Calu3 (cell line): ENCODE data around the gene USP13. TPM values are rescaled to one million over a fixed set of nuclear protein-coding genes. Genes with fewer than 3 reads are reported as not detected.

ENCODE experiments used
- BruUV-seq: library from RNA; stranded (reverse); fragments of 400-500 nt; replicated peaks from 2 replicates; lab custom pipeline; 2021; lab: Mats Ljungman, UMichigan
- CTCF ChIA-PET: fragments of 300-600 bp; sonication (Branson Sonifier 250); formaldehyde crosslinking; loops from one replicate; lab custom pipeline; 2022; ENCODE audit warnings: antibody characterized with exemption; lab: Charles Lee
- DNase-seq: peaks from one replicate; pipeline ENCODE4 v3.0.0; 2022
- H3K27ac Mint-ChIP-seq: one replicate; pipeline ENCODE4 v1.8.0; 2022; ENCODE audit warnings: mixed read lengths; ENCODE audit not compliant: unreplicated experiment
- H3K27me3 Mint-ChIP-seq: one replicate; pipeline ENCODE4 v1.8.0; 2022; ENCODE audit warnings: mixed read lengths; ENCODE audit not compliant: unreplicated experiment
- H3K36me3 Mint-ChIP-seq: one replicate; pipeline ENCODE4 v1.8.0; 2022; ENCODE audit warnings: mild to moderate bottlenecking, moderate library complexity, mixed read lengths; ENCODE audit not compliant: insufficient read depth, unreplicated experiment
- H3K4me1 Mint-ChIP-seq: one replicate; pipeline ENCODE4 v1.8.0; 2022; ENCODE audit warnings: mild to moderate bottlenecking, low read depth, mixed read lengths; ENCODE audit not compliant: unreplicated experiment
- H3K4me3 Mint-ChIP-seq: one replicate; pipeline ENCODE4 v1.8.0; 2022; ENCODE audit warnings: mild to moderate bottlenecking, low read depth, moderate library complexity, mixed read lengths; ENCODE audit not compliant: unreplicated experiment
- H3K9me3 Mint-ChIP-seq: one replicate; pipeline ENCODE4 v1.8.0; 2022; ENCODE audit warnings: low read depth, mixed read lengths; ENCODE audit not compliant: unreplicated experiment
- intact Hi-C: fragments of 100-400 bp; cut with micrococcal nuclease; formaldehyde crosslinking; loops from one replicate; pipeline ENCODE4 v1.10.0; 2022; ENCODE audit not compliant: unreplicated experiment
- total RNA-seq: library from RNA; stranded (reverse); gene quantifications from 2 replicates; pipeline ENCODE4 v1.2.3, GENCODE V29; 2022
- TF ChIP-seq, protein P1 (sequence below): fragments of 200-600 bp; IDR thresholded peaks from one replicate; pipeline ENCODE4 v1.8.0; 2022; ENCODE audit warnings: antibody characterized with exemption; ENCODE audit not compliant: unreplicated experiment

Gene USP13
- total RNA-seq, 1 experiment from 2014 or later, result 29.8 TPM

DNA sequence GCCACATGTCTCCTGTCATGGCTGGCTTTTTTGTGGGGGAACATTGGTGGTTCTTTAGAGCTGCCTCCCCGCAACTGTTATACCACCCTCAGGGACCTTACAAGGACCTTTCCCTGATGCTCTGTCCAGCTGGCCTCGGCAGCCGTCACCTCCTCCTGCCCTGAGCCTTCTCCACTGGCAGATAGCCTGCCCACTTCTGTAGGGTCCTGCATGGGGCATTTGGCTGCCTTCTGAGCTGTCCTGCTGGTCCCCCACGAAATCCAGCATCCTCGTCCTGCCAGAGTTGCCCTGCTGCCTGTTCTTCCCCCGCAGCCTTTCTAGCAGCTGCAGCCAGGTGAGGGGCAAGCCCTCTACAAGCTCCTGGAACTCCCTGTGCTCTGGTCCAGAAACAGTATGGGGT, 86.2 kb downstream of the USP13 start:
- intact Hi-C loops, result no loop called here
- TF ChIP-seq, protein P1, sequence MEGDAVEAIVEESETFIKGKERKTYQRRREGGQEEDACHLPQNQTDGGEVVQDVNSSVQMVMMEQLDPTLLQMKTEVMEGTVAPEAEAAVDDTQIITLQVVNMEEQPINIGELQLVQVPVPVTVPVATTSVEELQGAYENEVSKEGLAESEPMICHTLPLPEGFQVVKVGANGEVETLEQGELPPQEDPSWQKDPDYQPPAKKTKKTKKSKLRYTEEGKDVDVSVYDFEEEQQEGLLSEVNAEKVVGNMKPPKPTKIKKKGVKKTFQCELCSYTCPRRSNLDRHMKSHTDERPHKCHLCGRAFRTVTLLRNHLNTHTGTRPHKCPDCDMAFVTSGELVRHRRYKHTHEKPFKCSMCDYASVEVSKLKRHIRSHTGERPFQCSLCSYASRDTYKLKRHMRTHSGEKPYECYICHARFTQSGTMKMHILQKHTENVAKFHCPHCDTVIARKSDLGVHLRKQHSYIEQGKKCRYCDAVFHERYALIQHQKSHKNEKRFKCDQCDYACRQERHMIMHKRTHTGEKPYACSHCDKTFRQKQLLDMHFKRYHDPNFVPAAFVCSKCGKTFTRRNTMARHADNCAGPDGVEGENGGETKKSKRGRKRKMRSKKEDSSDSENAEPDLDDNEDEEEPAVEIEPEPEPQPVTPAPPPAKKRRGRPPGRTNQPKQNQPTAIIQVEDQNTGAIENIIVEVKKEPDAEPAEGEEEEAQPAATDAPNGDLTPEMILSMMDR, result no peak
- H3K4me3 Mint-ChIP-seq, result no peak overlapping the region
- CTCF ChIA-PET, result interaction anchor here (1.3 kb wide), 1 partner anchor 89 kb away, joined by 3 read pairs; no protein-coding TSS in a partner anchor
- no TSS peak for BruUV-seq
- peaks cover 19% of the 10 kb centered on the region for H3K4me1 Mint-ChIP-seq
- DNase-seq, result no peak
- H3K36me3 Mint-ChIP-seq, result no peaks in the 10 kb centered on the region
- no peaks in the 10 kb centered on the region for H3K27me3 Mint-ChIP-seq
- H3K27ac Mint-ChIP-seq, result no peak overlapping the region
- no peaks in the 10 kb centered on the region for H3K9me3 Mint-ChIP-seq

DNA sequence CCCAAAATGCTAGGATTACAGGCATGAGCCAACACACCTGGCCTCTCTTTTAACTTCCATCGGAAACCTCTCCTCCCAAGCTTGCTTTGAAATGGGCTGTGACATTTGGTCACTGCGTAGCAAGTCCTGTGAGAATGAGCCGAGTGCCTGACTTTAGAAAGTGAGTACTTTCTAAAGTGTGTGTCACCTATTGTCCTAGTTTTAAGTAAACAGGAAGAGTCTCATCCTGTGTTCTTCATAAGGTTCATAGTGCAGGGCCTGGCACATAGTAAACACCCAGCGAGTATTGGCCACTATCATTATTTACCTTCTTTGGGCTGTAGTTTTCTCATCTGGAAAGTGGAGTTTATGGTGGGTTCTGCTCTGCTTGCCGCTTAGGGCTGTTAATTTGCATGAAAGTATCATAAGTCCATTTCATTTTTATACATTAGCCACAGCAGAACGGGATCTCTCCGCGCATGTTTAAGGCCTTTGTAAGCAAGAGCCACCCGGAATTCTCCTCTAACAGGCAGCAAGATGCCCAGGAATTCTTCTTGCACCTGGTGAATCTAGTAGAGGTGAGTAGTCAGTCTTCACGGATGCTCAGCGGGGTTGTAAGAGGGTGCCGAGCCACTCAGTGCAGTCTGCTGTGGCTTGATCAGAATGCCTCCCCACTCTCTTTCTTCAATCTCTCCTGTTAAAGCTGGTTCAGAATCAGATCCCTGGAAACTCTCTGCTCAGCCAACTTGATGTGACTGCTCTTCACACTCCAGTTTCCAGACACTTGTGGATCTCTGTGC, 87.2 kb downstream of the USP13 start:
- Mint-ChIP-seq H3K27me3 (no peaks in the 10 kb centered on the region), H3K36me3 (no peaks in the 10 kb centered on the region), H3K27ac (no peak overlapping the region), H3K9me3 (no peaks in the 10 kb centered on the region), H3K4me3 (no peak overlapping the region), H3K4me1 (peaks cover 9% of the 10 kb centered on the region)
- BruUV-seq, result no TSS peak
- intact Hi-C loops, result no loop called here
- CTCF ChIA-PET, result interaction anchor here (0.6 kb wide), 1 partner anchor 235 kb away, joined by 3 read pairs; no protein-coding TSS in a partner anchor
- TF ChIP-seq, protein P1, result no peak
- no peak for DNase-seq

DNA sequence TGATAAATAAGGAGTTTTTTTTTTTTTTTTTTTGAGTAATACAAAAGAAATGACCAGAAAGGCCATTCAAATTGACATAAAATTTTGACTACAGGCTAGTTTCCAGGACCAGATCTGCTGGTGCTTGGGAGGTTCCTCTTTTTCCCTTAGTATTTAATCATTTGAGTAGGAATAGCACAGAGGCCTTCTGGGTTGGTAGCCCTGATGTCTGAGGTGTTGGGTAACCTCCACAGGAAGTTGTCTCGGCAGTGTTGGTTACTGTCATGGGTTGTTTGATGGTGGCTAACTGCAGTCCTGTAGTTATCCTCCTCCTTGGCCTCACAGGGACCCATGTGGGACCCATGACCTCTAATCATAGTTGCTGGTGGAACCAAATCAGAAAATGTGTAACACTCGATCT, 91.1 kb downstream of the USP13 start:
- no peak for DNase-seq

DNA sequence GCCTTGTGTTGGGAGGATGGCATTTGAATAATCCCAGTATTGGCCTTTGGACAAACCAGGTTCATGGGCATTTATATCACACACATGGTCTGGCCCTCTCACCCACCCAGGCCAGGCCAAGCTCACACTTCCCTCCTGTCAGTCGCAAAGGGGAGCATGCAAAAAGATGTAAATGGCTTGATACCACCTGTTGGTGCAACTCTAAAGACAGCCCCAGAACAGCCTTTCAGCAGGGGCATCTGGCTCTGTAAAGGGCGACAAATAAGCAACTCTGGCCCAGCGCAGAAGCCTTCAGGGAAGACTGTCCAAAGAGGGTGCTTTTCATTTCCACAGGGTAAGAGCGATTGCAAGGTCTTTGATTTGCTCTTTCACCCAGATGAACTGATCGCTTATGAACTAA, 91.8 kb downstream of the USP13 start:
- TF ChIP-seq, protein P1, result no peak
- Mint-ChIP-seq H3K27me3 (no peaks in the 10 kb centered on the region), H3K36me3 (no peaks in the 10 kb centered on the region), H3K4me3 (no peak overlapping the region), H3K9me3 (no peaks in the 10 kb centered on the region), H3K27ac (no peak overlapping the region), H3K4me1 (no peaks in the 10 kb centered on the region)
- intact Hi-C loops, result no loop called here
- CTCF ChIA-PET, result interaction anchor here (0.7 kb wide), 1 partner anchor 1225 kb away, joined by 3 read pairs; no protein-coding TSS in a partner anchor
- BruUV-seq, result no TSS peak
- no peak for DNase-seq

More for the DNA sequence above, 91.1 kb downstream of the USP13 start:
- TF ChIP-seq, protein P1, result no peak
- Mint-ChIP-seq H3K27ac (no peak overlapping the region), H3K27me3 (no peaks in the 10 kb centered on the region), H3K36me3 (no peaks in the 10 kb centered on the region), H3K4me1 (no peaks in the 10 kb centered on the region), H3K9me3 (no peaks in the 10 kb centered on the region), H3K4me3 (no peak overlapping the region)
- intact Hi-C loops, result no loop called here
- CTCF ChIA-PET, result interaction anchor here (0.7 kb wide), 1 partner anchor 1225 kb away, joined by 3 read pairs; no protein-coding TSS in a partner anchor
- no TSS peak for BruUV-seq
